K562 (cell line): Measurements from ENCODE around the gene TTC39B. TPM values are rescaled to one million over a fixed set of nuclear protein-coding genes. Genes with fewer than 3 reads are reported as not detected.

ENCODE experiments used
- ATAC-seq: fragments of 200-7000 bp; cut with Tn5 transposase; 3 replicates; pipeline ENCODE4 v1.9.1; 2020; ENCODE audit warnings: moderate library complexity
- BruUV-seq: library from RNA; stranded (reverse); fragments of 400-500 nt; replicated peaks from 2 replicates; lab custom pipeline; 2021; lab: Mats Ljungman, UMichigan
- CTCF ChIA-PET: fragments of 300-600 bp; formaldehyde crosslinking; extraction: SDS; loops from one replicate; lab custom pipeline; 2021; ENCODE audit warnings: low intra/inter-chr PET ratio; lab: Yijun Ruan, JAX
- POLR2A ChIA-PET: fragments of 300-600, 350-650 bp; sonication (Branson Sonifier 250); formaldehyde crosslinking; extraction: SDS; loops from one replicate; lab custom pipeline; 2021; ENCODE audit warnings: antibody characterized with exemption, inconsistent platforms; lab: Yijun Ruan, JAX
- DNase-seq, 4 experiments: peaks; one replicate each; pipeline versions ENCODE4 v3.0.0 to v3.0.0-alpha.2; 2011 to 2018; ENCODE audit warnings: low spot score in 3 of 4, mixed read lengths in 3 of 4; ENCODE audit errors: extremely low read depth in 1 of 4
- FAIRE-seq: peaks from 2 replicates; lab custom pipeline; 2011; peaks lifted over from hg19 to GRCh38; lab: Jason Lieb, UNC
- H2AFZ ChIP-seq: 2 replicates; pipeline ENCODE4 v1.6.0; 2011; ENCODE audit warnings: low read depth, low read length, control low read depth, inconsistent platforms
- H3K27ac ChIP-seq: fragments of 200-600 bp; 3 replicates; pipeline ENCODE4 v1.8.0; 2011; ENCODE audit warnings: low read depth, mild to moderate bottlenecking, control low read depth, inconsistent platforms, low read length, moderate library complexity, mixed read lengths; ENCODE audit errors: extremely low read depth
- H3K27me3 ChIP-seq, 2 experiments: fragments of 300-600 bp in 1 of 2; 2 replicates in 1 of 2; 3 replicates in 1 of 2; pipeline versions ENCODE4 v1.6.0 to v1.8.0; 2011; ENCODE audit warnings: inconsistent platforms in 2 of 2, low read length in 2 of 2, mild to moderate bottlenecking in 1 of 2, mixed read lengths in 1 of 2, moderate library complexity in 1 of 2; ENCODE audit not compliant: control insufficient read depth in 2 of 2, insufficient read depth in 2 of 2
- H3K36me3 ChIP-seq: fragments of 300-600 bp; 3 replicates; pipeline ENCODE4 v1.8.0; 2011; ENCODE audit warnings: mild to moderate bottlenecking, low read length, inconsistent platforms; ENCODE audit not compliant: control insufficient read depth, insufficient read depth
- H3K4me1 ChIP-seq, 2 experiments: fragments of 200-600 bp in 1 of 2; replicated peaks in 1 of 2; 2 replicates in 1 of 2; 3 replicates in 1 of 2; pipeline versions ENCODE4 v1.5.1 to v1.8.0; 2011; ENCODE audit warnings: inconsistent platforms in 2 of 2, low read length in 2 of 2, mild to moderate bottlenecking in 1 of 2, mixed read lengths in 1 of 2, moderate library complexity in 1 of 2; ENCODE audit not compliant: control insufficient read depth in 2 of 2, insufficient read depth in 2 of 2
- H3K4me2 ChIP-seq: 2 replicates; pipeline ENCODE4 v1.6.1; 2011; ENCODE audit warnings: low read length, control low read depth, inconsistent platforms, mixed read lengths; ENCODE audit not compliant: insufficient read depth
- H3K4me3 ChIP-seq: fragments of 200-600 bp; sonication (generic), shearing (Covaris generic); 2 replicates; pipeline ENCODE4 v1.5.1; 2016; ENCODE audit warnings: control low read depth, inconsistent platforms
- H3K79me2 ChIP-seq: fragments of 200-600 bp; 3 replicates; pipeline ENCODE4 v1.8.0; 2011; ENCODE audit warnings: low read length, inconsistent platforms; ENCODE audit not compliant: control insufficient read depth, insufficient read depth
- H3K9ac ChIP-seq, 2 experiments: 2 replicates each; pipeline versions ENCODE4 v1.6.0 to v1.6.1; 2011; ENCODE audit warnings: low read depth in 2 of 2, low read length in 2 of 2, control low read depth in 1 of 2, inconsistent platforms in 1 of 2, mild to moderate bottlenecking in 1 of 2, mixed read lengths in 1 of 2; ENCODE audit not compliant: insufficient read depth in 1 of 2
- H3K9me1 ChIP-seq: one replicate; pipeline ENCODE4 v1.6.0; 2011; ENCODE audit warnings: inconsistent platforms, mild to moderate bottlenecking, low read length, moderate library complexity; ENCODE audit not compliant: control insufficient read depth, insufficient read depth
- H3K9me3 ChIP-seq: replicated peaks from 2 replicates; pipeline ENCODE4 v1.5.1; 2011; ENCODE audit warnings: low read depth, low read length, inconsistent platforms; ENCODE audit not compliant: control insufficient read depth, insufficient read depth
- H4K20me1 ChIP-seq: replicated peaks from 2 replicates; pipeline ENCODE4 v1.6.1; 2011; ENCODE audit warnings: low read length, inconsistent platforms, mixed read lengths; ENCODE audit not compliant: control insufficient read depth, insufficient read depth
- HDAC8 ChIP-seq: fragments of 450-650 bp; IDR thresholded peaks from 2 replicates; pipeline ENCODE4 v1.6.1; 2016; ENCODE audit warnings: mild to moderate bottlenecking, missing genetic modification characterization, moderate library complexity, missing compliant biosample characterization
- HNRNPL ChIP-seq: fragments of 200-400 bp; formaldehyde crosslinking; IDR thresholded peaks from 2 replicates; pipeline ENCODE4 v1.6.1; 2017; ENCODE audit warnings: low read depth, mild to moderate bottlenecking, low read length
- L3MBTL2 ChIP-seq: fragments of 450-650 bp; IDR thresholded peaks from 2 replicates; pipeline ENCODE4 v1.6.1; 2016; ENCODE audit warnings: mild to moderate bottlenecking, moderate library complexity
- RAD21 ChIP-seq, 2 experiments: fragments of 250-450 bp in 1 of 2; fragments of 450-650 bp in 1 of 2; sonication (Bioruptor Pico) in 1 of 2; formaldehyde crosslinking in 1 of 2; IDR thresholded peaks in 1 of 2; conservative IDR thresholded peaks in 1 of 2; 2 replicates each; pipeline versions ENCODE4 v1.4.0 to v1.8.0; 2020 to 2022; ENCODE audit warnings: mild to moderate bottlenecking in 2 of 2, moderate library complexity in 1 of 2
- SMAD2 ChIP-seq: fragments of 150-350 bp; IDR thresholded peaks from 2 replicates; pipeline ENCODE4 v1.6.1; 2014; ENCODE audit warnings: low read depth, mild to moderate bottlenecking, low read length
- TAL1 ChIP-seq: fragments of 450-650 bp; IDR thresholded peaks from 2 replicates; pipeline ENCODE4 v1.6.1; 2016; ENCODE audit warnings: mild to moderate bottlenecking
- ZNF124 ChIP-seq: sonication (generic); formaldehyde crosslinking; IDR thresholded peaks from 2 replicates; pipeline ENCODE4 v1.8.1; 2022; ENCODE audit warnings: missing genetic modification reagents
- WGBS: fragments of 100-300 bp; shearing (Covaris generic); methylation state at CpG from one replicate; pipeline ENCODE4 v1.1.6; 2016; ENCODE audit warnings: low coverage, mixed read lengths; ENCODE audit not compliant: insufficient coverage; ENCODE audit errors: missing lambda C conversion rate; 5-methylcytosine and 5-hydroxymethylcytosine counted together
- in situ Hi-C: fragments of 300-500 bp; cut with MboI; formaldehyde crosslinking; loops from 4 replicates; pipeline ENCODE4 v1.15.0; 2018; ENCODE audit warnings: inconsistent platforms, mixed read lengths
- intact Hi-C: fragments of 100-400 bp; cut with micrococcal nuclease; formaldehyde crosslinking; loops from 2 replicates; pipeline ENCODE4 v1.14.2; 2022
- polyA plus RNA-seq, 8 experiments: library from polyadenylated mRNA; depleted of rRNA in 4 of 8; stranded (reverse) in 5 of 8; unstranded in 3 of 8; fragments of >200 nt; fragmentation: Nextera tagmentation in 2 of 8; fragmentation: Illumina TruSeq in 1 of 8; extraction: Ambion mirVana in 2 of 8; extraction: Trizol in 1 of 8; gene quantifications; 2 replicates each; pipeline versions ENCODE4 v1.2.1 to v1.2.3, GENCODE V29; 2011 to 2014; ENCODE audit warnings: inconsistent platforms in 1 of 8, missing spikeins in 1 of 8
- total RNA-seq, 7 experiments: library from RNA; depleted of rRNA in 6 of 7; stranded (reverse); fragments of >200 nt in 6 of 7; fragmentation: Illumina TruSeq in 2 of 7; extraction: Trizol in 2 of 7; gene quantifications; 2 replicates each; pipeline versions ENCODE4 v1.2.1 to v1.2.3, GENCODE V29; 2011 to 2021; ENCODE audit warnings: low replicate concordance in 1 of 7
- TF ChIP-seq, protein P1 (sequence below): fragments of 450-650 bp; IDR thresholded peaks from 2 replicates; pipeline ENCODE4 v1.6.1; 2016
- TF ChIP-seq, protein P2 (sequence below): fragments of 150-350 bp; conservative IDR thresholded peaks from 2 replicates; pipeline ENCODE4 v1.6.1; 2014; ENCODE audit warnings: low read length
- TF ChIP-seq, protein P3 (sequence below): fragments of 450-650 bp; IDR thresholded peaks from 2 replicates; pipeline ENCODE4 v1.6.1; 2016; ENCODE audit warnings: mild to moderate bottlenecking
- TF ChIP-seq, protein P4 (sequence below): fragments of 250-450 bp; sonication (Bioruptor Pico); IDR thresholded peaks from 2 replicates; pipeline ENCODE4 v1.5.0; 2021; ENCODE audit warnings: mild to moderate bottlenecking, borderline replicate concordance
- TF ChIP-seq, protein P5 (sequence below): conservative IDR thresholded peaks from 2 replicates; pipeline ENCODE4 v1.6.1; 2011; ENCODE audit warnings: low read depth, mild to moderate bottlenecking, low read length; ENCODE audit not compliant: control insufficient read depth

Gene TTC39B
- total and polyA plus RNA-seq, 9 of the 15 experiments (the other 6 are each of a cell fraction or from before 2014, with no cell fraction given): 0.32 to 1.2 (median 0.95) TPM

DNA sequence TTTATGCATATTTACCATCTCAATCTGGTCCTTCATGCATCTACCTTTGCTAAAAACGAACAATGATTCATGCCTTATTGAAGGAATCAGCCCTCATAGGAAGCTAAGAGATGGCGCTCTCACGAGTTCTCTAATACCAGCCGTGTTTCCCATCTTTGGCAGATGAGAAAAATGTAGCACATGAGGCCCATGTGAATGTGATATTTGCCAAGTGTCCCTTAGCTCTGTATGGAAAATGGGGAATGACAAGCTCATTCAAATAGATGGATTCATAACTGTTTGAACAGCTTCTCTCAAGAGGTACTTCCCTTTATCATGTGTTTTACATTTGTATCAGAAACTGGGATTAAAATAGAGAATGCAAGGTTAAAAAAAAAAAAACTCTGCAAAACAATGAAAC is 66.1 kb downstream of the TTC39B start:
- WGBS: 8% methylated on average over 4 of the region's 4 CpGs
- Histone ChIP-seq H3K27ac (no peak overlapping the region), H2AFZ (no peak overlapping the region), H3K4me2 (no peak overlapping the region), H3K9ac (no peak overlapping the region), H4K20me1 (no peaks in the 10 kb centered on the region), H3K36me3 (no peaks in the 10 kb centered on the region), H3K79me2 (no peaks in the 10 kb centered on the region), H3K4me1 (no peaks in the 10 kb centered on the region), H3K9me3 (no peaks in the 10 kb centered on the region), H3K4me3 (no peak overlapping the region), H3K9me1 (no peaks in the 10 kb centered on the region), H3K27me3 (no peaks in the 10 kb centered on the region)
- FAIRE-seq (no peak), DNase-seq (no peak), ATAC-seq (no peak)
- ChIA-PET POLR2A (no interaction called here), CTCF (no interaction called here)
- in situ Hi-C loops (no loop called here), intact Hi-C loops (no loop called here)
- BruUV-seq: no TSS peak
- TF ChIP-seq, protein P1, sequence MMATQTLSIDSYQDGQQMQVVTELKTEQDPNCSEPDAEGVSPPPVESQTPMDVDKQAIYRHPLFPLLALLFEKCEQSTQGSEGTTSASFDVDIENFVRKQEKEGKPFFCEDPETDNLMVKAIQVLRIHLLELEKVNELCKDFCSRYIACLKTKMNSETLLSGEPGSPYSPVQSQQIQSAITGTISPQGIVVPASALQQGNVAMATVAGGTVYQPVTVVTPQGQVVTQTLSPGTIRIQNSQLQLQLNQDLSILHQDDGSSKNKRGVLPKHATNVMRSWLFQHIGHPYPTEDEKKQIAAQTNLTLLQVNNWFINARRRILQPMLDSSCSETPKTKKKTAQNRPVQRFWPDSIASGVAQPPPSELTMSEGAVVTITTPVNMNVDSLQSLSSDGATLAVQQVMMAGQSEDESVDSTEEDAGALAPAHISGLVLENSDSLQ: no peak
- TF ChIP-seq HNRNPL (no peak), TAL1 (no peak), RAD21 (CRISPR knock-in tag; conservative IDR thresholded peaks at IDR 0.05 in 1 of 2, IDR thresholded peaks at IDR 0.05 in 1 of 2) (no peak), ZNF124 (CRISPR knock-in tag) (no peak), HDAC8 (tag) (no peak), SMAD2 (no peak), L3MBTL2 (no peak)
- TF ChIP-seq, protein P2, sequence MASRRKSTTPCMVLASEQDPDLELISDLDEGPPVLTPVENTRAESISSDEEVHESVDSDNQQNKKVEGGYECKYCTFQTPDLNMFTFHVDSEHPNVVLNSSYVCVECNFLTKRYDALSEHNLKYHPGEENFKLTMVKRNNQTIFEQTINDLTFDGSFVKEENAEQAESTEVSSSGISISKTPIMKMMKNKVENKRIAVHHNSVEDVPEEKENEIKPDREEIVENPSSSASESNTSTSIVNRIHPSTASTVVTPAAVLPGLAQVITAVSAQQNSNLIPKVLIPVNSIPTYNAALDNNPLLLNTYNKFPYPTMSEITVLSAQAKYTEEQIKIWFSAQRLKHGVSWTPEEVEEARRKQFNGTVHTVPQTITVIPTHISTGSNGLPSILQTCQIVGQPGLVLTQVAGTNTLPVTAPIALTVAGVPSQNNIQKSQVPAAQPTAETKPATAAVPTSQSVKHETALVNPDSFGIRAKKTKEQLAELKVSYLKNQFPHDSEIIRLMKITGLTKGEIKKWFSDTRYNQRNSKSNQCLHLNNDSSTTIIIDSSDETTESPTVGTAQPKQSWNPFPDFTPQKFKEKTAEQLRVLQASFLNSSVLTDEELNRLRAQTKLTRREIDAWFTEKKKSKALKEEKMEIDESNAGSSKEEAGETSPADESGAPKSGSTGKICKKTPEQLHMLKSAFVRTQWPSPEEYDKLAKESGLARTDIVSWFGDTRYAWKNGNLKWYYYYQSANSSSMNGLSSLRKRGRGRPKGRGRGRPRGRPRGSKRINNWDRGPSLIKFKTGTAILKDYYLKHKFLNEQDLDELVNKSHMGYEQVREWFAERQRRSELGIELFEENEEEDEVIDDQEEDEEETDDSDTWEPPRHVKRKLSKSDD: no peak
- TF ChIP-seq, protein P3, sequence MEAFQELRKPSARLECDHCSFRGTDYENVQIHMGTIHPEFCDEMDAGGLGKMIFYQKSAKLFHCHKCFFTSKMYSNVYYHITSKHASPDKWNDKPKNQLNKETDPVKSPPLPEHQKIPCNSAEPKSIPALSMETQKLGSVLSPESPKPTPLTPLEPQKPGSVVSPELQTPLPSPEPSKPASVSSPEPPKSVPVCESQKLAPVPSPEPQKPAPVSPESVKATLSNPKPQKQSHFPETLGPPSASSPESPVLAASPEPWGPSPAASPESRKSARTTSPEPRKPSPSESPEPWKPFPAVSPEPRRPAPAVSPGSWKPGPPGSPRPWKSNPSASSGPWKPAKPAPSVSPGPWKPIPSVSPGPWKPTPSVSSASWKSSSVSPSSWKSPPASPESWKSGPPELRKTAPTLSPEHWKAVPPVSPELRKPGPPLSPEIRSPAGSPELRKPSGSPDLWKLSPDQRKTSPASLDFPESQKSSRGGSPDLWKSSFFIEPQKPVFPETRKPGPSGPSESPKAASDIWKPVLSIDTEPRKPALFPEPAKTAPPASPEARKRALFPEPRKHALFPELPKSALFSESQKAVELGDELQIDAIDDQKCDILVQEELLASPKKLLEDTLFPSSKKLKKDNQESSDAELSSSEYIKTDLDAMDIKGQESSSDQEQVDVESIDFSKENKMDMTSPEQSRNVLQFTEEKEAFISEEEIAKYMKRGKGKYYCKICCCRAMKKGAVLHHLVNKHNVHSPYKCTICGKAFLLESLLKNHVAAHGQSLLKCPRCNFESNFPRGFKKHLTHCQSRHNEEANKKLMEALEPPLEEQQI: no peak
- TF ChIP-seq, protein P4, sequence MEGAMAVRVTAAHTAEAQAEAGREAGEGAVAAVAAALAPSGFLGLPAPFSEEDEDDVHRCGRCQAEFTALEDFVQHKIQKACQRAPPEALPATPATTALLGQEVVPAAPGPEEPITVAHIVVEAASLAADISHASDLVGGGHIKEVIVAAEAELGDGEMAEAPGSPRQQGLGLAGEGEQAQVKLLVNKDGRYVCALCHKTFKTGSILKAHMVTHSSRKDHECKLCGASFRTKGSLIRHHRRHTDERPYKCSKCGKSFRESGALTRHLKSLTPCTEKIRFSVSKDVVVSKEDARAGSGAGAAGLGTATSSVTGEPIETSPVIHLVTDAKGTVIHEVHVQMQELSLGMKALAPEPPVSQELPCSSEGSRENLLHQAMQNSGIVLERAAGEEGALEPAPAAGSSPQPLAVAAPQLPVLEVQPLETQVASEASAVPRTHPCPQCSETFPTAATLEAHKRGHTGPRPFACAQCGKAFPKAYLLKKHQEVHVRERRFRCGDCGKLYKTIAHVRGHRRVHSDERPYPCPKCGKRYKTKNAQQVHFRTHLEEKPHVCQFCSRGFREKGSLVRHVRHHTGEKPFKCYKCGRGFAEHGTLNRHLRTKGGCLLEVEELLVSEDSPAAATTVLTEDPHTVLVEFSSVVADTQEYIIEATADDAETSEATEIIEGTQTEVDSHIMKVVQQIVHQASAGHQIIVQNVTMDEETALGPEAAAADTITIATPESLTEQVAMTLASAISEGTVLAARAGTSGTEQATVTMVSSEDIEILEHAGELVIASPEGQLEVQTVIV (CRISPR knock-in tag): no peak
- TF ChIP-seq, protein P5, sequence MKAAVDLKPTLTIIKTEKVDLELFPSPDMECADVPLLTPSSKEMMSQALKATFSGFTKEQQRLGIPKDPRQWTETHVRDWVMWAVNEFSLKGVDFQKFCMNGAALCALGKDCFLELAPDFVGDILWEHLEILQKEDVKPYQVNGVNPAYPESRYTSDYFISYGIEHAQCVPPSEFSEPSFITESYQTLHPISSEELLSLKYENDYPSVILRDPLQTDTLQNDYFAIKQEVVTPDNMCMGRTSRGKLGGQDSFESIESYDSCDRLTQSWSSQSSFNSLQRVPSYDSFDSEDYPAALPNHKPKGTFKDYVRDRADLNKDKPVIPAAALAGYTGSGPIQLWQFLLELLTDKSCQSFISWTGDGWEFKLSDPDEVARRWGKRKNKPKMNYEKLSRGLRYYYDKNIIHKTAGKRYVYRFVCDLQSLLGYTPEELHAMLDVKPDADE: no peak
